Colon (tissue), 2 donors: ENCODE measurements around the gene CSH2.

ENCODE experiments used
- FAIRE-seq: peaks from 2 replicates; lab custom pipeline; 2012; peaks lifted over from hg19 to GRCh38; lab: Jason Lieb, UNC
- donor health status: control.
- donor health status: control.

The CSH2 gene

DNA sequence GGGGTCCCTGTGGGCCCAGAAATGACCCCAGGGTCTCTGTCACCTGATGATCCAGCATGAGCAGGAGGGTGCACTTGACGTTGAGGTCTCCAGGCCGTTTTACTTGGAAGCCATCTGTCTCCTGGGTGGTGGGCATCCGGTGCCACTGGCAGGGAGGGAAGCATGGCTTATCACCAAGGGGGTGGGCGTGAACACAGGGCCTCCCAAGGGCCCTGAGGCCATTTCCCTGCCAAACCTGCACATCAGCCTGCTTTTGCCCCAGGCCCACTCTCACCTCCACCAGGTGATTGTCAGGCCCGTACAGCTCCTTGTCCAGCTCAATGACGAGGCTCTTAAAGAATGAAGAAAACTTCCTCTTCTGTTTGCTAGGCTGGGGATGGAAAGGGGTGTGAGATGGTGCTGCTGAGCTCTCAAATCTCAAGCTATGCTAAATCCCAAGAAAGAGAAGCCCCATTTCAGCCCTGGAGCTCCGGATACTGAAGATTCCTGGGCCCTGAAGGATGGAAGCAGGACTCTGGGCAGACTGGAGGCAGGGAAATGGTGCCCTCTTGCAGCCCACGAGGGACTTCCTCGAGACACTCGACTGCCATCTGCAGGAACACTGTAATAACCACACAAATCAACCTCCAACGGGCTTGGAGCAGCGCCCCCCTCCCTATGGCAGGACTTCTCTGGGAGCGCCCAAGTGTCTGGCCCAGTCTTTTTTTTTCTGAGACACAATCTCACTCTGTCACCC lies 38.9 kb downstream of the CSH2 start:
- FAIRE-seq = no peak

DNA sequence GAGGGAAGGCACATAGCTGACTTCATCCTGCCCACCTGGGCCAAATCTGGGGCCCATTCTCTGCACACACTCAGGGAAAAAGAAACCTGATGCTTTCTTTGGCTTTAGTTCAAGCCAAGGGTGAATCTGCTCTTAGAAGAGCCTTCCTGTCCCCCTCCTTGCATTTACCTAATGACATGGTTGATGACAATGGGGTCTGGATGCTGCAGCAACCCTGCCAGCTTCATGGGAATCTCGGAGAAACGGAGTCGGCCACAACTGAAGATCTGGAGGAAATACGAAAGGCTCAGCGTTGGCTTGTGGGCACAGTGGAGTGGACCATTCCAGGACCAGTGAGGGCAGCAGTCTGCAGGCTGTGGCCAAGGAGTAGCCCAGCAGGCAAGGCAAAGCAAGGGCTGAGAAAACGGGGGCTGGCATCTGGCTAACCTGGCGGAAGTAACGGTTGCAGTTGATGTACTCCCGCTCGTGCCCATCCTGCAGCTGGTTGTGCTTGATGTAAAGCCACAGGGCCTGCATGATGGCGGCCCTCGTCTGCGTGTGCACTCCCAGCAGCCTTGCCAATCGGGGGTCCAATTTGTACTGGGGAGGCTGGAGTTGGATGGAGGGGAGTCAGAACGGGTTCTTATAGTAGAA lies 39.6 kb downstream of the CSH2 start:
- FAIRE-seq = no peak

DNA sequence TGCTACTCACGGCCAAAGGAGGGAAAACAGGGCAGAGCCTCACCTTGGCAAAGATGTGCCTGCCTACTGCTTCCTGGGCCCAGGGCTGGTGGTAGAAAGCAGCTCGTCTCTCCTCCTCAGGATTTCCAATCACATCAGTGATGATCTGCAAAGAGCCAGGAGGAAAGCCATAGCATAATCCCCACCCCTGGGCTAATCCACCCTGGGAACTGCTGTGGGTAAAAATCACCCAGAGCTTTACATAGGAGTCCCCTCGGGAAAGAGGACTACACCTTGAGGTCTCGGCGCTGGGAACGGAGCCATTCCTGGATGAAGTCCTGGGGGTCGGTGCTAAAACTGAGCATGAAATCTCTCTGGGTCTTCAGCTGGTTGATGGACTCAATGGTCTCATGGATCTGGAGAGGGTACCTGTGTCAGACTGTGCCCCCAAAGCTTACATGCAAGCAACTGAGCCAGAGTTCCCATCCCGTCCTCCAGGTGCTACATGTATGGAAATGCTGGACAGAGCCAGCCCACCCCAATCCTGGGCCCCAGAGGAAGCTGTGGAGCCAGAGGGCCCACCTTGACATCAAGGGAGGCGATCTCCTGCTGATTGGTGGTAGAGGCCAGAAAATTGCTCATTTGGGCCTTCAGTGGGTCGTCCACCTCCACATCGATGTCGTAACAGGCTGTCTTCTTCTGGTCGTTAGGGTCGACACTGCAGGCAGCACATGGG lies 40.3 kb downstream of the CSH2 start:
- no peak for FAIRE-seq

DNA sequence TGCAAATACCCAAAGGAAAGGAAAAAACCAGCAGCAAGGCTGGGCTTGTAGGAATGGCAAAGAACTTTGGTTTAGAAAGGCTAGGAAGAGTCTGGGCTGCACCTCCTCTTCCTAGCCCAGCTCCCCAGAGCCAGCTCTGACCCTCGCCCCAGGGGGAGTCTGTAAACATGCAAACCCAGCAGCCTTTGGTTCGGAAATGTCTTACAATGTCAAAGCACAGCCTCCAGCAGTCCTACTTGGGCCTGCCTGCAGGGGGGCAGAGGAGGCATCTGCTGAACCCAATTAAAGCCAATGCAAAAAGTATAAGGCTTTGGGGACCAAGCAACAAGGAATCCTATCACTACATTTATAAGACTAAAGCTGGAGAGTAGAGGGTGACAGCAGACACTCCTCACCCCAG lies 41.0 kb downstream of the CSH2 start:
- FAIRE-seq = no peak

DNA sequence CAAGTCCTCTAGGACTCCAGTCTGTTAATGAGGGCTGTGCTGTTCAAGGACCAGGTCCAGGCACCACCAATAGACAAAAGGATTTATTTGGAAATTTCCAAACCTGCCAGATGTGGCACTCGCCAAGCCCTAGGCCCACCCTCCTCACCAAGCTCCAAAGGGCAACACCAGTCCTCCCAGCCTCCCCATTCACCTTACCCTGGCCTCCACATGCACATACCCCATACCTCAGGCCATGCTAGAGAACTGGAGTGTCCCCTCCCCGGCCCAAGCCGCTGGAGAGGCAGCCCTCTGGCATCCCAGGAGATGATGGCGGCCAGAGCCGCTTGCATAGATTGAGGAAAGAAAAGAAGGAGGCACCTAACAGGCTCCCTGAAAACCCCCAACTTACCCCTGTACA lies 41.5 kb downstream of the CSH2 start:
- no peak for FAIRE-seq

DNA sequence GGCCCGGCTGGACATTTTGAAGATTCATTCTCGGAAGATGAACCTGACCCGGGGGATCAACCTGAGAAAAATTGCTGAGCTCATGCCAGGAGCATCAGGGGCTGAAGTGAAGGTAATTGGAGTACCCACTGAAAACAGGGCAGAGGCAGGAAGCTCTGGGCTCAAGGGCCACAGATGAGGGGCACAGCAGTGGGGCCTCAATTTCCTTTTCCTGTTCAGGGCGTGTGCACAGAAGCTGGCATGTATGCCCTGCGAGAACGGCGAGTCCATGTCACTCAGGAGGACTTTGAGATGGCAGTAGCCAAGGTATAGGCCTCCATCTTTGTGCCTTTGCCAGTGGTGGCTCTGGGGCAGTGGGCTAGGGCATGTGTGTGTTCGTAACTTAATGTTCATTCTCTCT lies 42.0 kb downstream of the CSH2 start:
- FAIRE-seq = no peak

DNA sequence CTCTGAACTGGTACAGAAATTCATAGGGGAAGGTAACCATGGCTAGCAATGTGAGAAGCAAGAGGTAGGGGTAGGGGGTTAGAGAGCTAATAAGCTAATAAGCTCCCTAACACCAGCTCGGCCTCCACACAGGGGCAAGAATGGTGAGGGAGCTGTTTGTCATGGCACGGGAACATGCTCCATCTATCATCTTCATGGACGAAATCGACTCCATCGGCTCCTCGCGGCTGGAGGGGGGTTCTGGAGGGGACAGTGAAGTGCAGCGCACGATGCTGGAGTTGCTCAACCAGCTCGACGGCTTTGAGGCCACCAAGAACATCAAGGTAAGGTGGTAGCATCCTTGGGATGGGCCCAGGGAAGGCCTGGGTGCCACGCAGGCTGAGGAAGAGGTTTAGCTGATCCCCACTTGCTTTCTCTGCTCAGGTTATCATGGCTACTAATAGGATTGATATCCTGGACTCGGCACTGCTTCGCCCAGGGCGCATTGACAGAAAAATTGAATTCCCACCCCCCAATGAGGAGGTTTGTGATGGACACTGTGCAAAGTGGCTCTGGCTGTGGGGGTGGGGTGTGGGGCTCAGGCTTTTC lies 42.5 kb downstream of the CSH2 start:
- FAIRE-seq = no peak

DNA sequence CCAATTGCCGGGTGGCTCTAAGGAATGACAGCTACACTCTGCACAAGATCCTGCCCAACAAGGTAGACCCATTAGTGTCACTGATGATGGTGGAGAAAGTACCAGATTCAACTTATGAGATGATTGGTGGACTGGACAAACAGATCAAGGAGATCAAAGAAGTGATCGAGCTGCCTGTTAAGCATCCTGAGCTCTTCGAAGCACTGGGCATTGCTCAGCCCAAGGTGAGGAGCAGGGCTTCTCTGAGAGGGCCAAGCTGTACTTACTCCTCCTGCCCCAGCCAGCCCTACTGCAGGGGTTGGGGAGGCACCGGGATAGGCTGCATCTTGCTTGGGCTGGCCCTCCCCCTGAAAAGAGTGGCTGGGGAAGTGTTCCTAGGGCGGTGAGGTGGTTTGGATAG lies 43.2 kb downstream of the CSH2 start:
- no peak for FAIRE-seq

DNA sequence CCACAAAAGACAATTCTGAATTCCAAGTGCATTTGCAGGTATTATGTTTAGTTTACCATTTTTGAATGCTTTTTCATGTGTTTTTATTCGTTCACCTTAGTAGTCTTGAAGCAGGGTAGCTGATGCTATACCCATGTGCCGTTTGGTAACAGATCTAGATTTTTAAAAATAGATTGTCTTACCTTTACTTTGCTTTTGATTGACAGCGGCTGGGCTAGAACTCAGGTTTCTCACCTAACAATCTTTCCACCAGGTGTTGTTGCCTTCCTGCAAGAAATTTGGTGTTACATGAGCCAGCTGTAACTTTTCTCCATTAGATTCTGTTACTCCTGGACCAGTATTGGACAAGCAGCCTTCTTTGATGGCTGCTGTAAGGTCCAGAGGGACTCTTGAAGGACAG lies 44.5 kb downstream of the CSH2 start:
- FAIRE-seq = no peak

DNA sequence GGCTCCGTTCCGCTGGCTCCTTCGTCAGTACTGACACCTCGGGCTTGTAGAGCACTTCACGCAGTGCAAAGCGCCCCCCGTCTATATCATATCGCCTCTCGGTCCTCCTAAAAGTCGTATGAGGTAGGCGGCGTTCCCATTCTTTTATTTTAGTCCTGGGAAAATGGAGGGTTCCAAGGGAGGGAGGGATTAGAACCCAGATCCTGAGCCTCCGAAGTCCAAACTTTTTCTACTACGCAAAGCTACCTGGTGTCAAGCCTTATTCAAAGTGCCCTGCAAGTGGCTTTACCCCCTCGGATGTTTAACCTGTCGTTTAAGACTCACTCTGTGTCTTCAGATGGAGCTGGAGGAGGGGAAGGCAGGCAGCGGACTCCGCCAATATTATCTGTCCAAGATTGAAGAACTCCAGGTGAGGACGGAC lies 45.7 kb downstream of the CSH2 start:
- no peak for FAIRE-seq

DNA sequence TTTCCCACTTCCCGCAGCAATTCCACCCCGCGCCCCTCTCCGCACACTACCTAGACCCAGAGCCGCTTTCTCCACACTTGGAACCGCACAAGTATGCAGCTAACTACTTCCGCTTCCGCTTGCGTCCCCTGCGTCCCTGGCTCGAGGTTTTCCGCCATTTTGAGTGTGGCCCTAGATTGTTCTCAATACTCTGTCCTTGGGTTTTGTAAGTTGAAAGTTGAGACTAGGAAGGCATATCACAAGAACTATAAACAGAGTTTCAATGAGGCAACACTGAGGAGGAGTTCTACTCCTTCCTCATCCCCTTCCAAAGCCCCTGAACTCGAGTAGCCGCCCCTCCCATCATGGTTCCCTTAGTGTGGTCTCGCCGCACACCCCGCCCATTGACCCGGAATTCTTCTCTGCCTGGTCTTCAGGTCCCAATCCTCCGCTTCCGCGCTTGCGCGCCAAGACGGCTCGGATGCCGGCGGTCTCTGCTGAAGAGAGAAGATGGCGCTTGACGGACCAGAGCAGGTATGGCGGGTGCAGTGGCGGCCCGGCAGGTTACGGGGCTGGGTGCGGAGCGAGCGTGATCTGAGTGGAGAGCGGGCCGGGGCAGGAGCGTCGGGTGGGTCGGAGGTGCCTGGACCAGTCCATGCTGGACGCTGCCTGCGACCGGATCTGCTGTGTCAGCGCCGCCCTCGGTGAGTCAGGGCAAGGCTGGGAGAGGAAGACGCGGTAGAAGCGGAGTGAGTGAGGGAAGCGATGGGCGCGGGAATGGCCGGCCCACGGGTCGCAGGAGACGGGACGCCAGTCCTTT lies 46.3 kb downstream of the CSH2 start, which contains the start of the genes FTSJ3 and PSMC5:
TSS of gene FTSJ3 (minus strand) at position 662 of the 799 bp plus-strand sequence. CDS start 761 bp downstream, outside the sequence.
TSS of gene PSMC5 (plus strand) at position 430 of the 799 bp plus-strand sequence. CDS start at position 490, 60 bp downstream.
- FAIRE-seq = no peak

DNA sequence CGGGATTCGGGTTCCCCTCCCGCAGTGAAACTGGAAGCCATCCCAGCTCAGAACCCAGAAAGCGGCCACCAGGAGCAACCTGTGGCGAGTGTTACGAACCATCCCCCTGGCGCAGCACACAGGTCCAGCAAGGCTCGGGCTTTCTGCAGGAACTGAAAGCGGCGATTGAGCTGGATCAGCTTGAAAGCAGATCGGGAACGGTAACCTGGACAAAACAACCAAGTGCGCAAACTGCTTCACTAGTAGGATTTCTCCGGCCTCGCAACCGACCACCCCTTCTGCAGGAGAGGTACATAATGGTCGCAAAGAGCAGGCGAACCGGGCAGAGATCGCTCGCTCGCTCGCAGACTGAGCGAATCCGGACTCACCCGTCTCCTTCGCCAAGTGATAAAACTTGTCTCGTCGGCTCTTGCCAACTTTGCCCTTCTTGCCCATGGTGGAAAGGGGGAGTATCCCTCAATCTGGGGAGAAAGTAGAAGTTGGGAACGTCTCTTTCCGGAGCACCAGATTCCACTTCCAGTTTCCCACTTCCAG lies 46.9 kb downstream of the CSH2 start:
- FAIRE-seq = no peak

DNA sequence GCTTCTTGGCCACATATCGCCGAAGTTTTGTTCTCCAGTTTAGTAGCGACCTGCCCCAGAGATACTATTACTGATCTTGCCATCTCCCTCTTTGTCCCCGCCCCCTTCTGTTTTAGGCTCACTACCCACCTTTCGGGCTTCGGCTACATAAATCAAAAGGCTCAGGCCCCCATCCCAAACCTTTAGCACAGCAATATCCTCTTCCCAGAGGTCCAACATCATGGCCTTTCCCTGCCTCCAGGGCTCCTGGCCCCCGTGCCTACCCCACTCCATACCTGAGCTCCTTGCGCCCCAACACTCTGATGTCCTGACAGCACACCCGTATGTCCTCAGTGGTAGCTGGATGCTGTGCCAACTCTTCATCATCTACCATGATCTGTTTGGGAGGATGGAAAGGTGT lies 49.1 kb downstream of the CSH2 start:
- no peak for FAIRE-seq

DNA sequence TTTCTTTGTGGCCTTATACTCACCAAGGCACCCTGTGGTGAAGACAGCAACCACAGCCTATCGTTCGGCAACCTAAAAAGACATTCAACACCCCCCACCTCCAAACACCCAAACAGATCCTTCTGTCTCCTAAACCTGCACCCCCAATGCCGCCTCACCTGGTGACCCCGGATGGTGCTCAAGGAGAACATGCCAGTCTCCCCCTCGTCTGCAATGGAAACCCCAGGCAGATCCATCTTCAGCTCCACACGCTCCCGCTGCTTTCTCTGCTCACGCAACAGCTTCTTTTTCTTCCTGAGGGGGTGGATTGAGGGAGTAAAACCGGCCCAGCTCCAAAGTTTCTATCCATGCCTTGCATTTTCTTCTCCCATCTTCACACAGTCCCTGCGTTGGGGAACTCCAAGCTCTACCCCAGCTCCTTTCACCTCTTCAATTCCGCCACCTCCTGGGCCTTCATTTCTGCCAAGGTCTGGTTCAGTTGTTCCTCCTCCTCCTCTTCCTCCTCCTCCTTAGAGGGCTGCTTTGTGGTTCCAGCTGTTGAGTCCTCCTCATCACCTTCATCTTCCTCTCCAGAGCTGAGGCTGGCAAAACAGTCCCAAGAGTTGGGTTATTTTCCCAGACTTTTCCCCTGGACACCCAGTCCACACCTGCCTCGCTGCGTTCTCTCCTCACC lies 49.7 kb downstream of the CSH2 start:
- no peak for FAIRE-seq

DNA sequence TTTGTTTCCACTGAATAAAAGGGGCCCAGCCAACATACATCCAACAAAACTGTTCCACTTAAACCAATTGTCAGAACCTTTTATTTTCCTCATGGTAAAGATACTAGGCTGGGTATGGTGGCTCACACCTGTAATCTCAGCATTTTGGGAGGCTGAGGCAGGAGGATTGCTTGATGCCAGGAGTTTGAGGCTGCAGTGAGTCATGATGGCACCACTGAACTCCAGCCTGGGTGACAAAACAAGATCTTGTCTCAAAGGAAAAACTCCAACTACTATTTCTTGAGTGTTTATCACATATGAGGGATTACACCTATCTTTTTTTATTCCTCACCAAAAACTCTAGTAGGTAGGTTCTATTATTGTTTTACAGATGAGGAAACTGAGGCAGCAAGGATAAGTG lies 50.9 kb downstream of the CSH2 start:
- no peak for FAIRE-seq
